ENCODE measurements around the gene PLVAP.

Gene PLVAP

DNA sequence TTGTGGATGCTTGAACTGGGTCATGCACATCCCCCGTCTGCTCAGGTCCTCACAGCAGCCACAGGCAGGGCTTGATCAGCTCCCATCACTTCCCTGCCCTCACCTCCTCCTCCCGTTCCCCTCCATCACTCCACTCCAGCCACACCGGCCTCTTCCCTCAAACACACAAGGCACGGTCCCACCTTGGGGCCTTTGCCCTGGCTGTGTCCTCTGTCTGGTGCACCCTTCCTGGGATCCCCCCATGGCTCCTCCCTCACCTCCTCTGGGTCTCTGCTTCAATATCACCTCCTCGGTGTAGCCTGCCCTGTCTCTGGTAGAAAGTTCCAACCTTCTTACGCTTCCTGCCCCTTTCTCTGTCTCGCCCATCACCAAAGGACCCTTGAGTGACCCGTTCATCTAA is 23.8 kb downstream of the PLVAP start:
- H3K27ac ChIP-seq, result no peak overlapping the region
- TF ChIP-seq ZFX (IDR thresholded peaks at IDR 0.05), result no peak
- TF ChIP-seq, protein P1, sequence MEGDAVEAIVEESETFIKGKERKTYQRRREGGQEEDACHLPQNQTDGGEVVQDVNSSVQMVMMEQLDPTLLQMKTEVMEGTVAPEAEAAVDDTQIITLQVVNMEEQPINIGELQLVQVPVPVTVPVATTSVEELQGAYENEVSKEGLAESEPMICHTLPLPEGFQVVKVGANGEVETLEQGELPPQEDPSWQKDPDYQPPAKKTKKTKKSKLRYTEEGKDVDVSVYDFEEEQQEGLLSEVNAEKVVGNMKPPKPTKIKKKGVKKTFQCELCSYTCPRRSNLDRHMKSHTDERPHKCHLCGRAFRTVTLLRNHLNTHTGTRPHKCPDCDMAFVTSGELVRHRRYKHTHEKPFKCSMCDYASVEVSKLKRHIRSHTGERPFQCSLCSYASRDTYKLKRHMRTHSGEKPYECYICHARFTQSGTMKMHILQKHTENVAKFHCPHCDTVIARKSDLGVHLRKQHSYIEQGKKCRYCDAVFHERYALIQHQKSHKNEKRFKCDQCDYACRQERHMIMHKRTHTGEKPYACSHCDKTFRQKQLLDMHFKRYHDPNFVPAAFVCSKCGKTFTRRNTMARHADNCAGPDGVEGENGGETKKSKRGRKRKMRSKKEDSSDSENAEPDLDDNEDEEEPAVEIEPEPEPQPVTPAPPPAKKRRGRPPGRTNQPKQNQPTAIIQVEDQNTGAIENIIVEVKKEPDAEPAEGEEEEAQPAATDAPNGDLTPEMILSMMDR (conservative IDR thresholded peaks at IDR 0.05), result no peak

DNA sequence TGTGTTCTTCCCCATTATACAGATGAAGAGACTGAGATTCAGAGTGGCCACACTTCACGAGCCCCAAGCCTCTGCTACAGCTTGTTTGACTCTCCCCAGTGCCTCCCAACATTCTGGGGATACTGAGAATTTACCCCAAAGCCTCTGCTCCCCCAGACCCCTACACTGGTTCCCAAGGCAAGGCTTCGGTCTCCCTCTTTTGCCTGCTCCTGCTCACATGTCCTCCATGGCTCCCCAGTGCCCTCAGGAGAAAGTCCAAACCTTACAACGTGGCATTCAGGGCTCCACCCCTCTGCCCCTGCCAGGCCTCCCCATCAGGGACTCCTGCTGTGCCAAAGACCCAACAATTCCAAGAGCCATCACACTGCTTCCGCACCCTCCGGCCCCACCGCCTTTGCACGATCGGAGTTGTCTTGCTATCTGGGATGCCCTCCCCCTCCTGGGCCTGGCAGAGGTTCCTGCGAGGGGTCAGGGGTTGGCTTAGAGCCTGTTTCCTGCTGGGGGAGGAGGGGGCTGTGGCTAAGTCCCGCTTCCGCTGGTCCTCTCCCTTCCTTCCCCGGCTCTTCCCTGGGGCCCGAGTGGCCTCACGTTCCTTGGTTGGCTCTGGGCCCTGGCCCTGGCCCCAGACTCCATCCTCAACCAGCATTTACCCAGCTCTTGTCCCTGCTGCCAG is 24.4 kb downstream of the PLVAP start:
- no peak for TF ChIP-seq ZFX (IDR thresholded peaks at IDR 0.05)
- TF ChIP-seq, protein P1 (conservative IDR thresholded peaks at IDR 0.05), result no peak
- H3K27ac ChIP-seq, result no peak overlapping the region

DNA sequence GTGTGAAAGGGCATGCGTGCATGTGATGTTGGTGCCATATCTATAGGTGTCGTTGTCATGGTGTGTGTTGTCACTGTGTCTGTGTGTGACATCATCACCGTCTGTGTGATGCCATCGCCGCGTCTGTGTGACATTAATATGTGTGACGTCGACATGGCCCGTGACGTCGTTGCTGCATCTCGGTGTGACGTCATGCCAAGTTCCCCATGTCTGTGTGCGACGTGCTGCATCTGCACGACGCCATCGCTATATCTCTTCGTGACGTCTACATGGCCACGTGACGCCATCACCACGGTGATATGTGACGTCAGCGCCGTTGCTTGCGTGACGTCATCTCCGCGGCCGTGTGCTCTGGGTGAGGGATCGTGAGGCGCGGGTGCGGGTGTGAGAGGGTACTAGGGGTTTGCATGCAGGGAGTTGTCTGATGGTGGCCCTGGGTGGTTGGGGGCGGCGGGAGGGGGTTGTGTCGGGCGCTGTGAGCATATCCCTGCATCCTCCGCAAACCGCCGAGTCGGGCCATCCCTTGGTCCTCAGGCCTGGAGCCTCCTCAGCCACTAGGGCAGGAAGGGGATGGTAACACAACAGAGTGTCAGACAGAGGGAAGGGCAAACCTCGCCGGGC is 25.2 kb downstream of the PLVAP start:
- TF ChIP-seq, protein P1 (conservative IDR thresholded peaks at IDR 0.05), result no peak
- no peak for TF ChIP-seq ZFX (IDR thresholded peaks at IDR 0.05)
- H3K27ac ChIP-seq, result no peak overlapping the region

DNA sequence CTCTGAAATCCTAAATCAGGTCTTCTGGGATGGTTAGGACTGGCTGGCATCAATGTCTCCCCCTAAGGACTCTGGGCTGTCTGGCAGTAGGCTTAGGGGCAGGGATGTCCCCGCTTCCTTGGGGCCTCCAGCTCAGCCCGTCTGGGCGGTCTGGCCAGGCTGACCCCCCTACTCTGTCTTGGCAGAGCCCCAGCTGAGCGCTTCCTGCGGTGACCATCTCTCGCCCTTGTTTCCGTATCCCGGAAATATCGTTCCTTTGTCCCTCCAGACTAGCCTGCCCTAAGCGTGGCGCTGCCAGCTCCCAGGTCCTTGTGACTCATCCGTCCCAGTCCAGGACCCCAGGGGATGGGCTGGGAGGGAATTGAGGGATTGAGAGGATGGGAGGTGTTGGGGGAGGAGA is 28.4 kb downstream of the PLVAP start:
- no peak overlapping the region for H3K27ac ChIP-seq

DNA sequence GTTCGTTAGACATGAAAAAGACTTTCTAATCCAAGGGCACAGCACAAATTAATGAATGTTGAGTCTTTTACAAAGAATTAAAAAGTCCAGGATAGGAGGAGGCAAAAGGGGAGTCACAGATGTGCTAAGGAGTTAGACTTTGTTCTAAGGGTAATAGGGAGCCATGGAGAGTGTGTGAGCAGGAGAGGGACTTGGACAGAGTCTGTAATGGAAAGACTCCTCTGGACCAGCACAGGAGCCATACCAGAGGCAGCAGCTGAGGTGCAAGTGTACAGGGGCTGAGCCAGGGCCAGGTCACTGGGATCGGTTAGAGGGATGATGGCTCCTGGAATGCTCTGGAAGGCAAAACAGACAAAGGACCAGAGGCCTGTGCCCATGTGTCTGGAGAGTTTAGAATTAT is 29.3 kb downstream of the PLVAP start:
- TF ChIP-seq, protein P1 (conservative IDR thresholded peaks at IDR 0.05), result no peak
- TF ChIP-seq ZFX (IDR thresholded peaks at IDR 0.05), result no peak
- H3K27ac ChIP-seq, result no peak overlapping the region

More for the DNA sequence above, 28.4 kb downstream of the PLVAP start:
- TF ChIP-seq, protein P1 (conservative IDR thresholded peaks at IDR 0.05), result no peak
- TF ChIP-seq ZFX (IDR thresholded peaks at IDR 0.05), result no peak

DNA sequence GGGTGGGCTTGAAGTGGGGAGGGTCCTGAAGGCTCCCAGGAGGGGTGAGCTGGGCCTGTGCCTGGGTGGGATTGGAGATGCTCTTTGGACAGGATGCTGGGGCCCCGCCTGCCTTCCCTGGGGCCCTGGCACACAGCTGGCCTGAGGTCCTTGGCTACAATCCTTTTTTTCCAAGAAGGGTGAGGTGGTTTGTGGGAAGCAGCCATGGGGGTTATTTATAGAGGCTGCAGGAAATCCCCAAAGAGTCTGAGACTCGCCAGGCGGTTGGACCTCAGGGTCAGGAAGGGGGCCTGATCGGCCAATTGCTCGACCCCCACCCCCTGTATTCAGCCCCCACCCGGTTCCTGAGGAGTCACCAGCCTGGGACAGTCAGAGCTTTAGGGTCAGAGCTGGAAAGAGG is 29.8 kb downstream of the PLVAP start:
- TF ChIP-seq, protein P1 (conservative IDR thresholded peaks at IDR 0.05), result no peak
- TF ChIP-seq ZFX (IDR thresholded peaks at IDR 0.05), result no peak
- no peak overlapping the region for H3K27ac ChIP-seq

DNA sequence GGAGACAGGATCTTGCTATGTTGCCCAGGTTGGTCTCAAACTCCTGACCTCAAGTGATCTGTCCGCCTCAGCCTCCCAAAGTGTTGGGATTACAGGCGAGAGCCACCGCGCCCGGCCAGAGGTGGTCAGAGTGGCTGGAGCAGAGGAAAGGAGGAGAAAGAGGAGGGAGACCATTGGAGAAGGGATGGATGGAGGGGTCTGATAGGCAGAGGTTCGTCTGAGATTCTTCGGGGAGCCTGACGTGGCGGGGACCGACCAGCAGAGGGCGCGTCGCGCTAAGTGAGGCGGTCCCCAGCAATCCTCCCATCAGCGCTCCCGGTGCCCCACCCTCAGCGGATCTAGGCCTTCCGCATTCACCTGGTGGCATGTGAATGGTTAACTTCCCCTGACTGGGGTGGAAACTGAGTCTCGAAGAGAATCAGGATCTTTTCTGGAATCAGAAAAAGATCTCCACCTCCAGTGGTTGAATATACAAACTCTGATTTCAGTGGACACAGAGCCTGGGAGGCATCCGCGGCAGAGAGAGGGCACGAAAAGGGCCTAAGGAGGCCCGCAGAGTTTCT is 31.0 kb downstream of the PLVAP start:
- TF ChIP-seq, protein P1 (conservative IDR thresholded peaks at IDR 0.05), result peak; percentile 96
- TF ChIP-seq ZFX (IDR thresholded peaks at IDR 0.05), result no peak
- H3K27ac ChIP-seq, result no peak overlapping the region
